ENCODE results near the gene PPP1R3F. TPM values are rescaled to one million over a fixed set of nuclear protein-coding genes. Genes with fewer than 3 reads are reported as not detected.
"Not testable (repeated sequence)": the region's sequence is repeated elsewhere in the genome, so short reads cannot be mapped to it uniquely, and the experiment has no call there.

The PPP1R3F gene
- total and polyA plus RNA-seq, 2 donors (not counting 1 experiment from before 2014, with no cell fraction given), result 3.7 to 10.2 TPM

- H3K4me2 ChIP-seq (replicated peaks; ENCODE audit: low read depth, low read length, poor library complexity, severe bottlenecking); H3K4me3 Mint-ChIP-seq; H3K27me3 Mint-ChIP-seq; H2AFZ ChIP-seq (ENCODE audit: insufficient read depth, low read depth, low read length, poor library complexity, severe bottlenecking); intact Hi-C loops (cut with micrococcal nuclease); DNase-seq; H3K9me3 ChIP-seq (ENCODE audit: control extremely low read depth in 1 of 3, control insufficient read depth in 2 of 3, insufficient read depth in 1 of 3, low read length in 2 of 3); H3K27ac Mint-ChIP-seq; H3K4me1 ChIP-seq (ENCODE audit: control insufficient read depth in 2 of 2, insufficient read depth in 2 of 2, low read length in 2 of 2); H3K9ac ChIP-seq (ENCODE audit: low read length); H3K9me3 Mint-ChIP-seq (ENCODE audit: insufficient read depth); H3K4me1 Mint-ChIP-seq; CTCF ChIA-PET; H3K36me3 ChIP-seq (replicated peaks in 1 of 2; ENCODE audit: control extremely low read depth in 1 of 2, control insufficient read depth in 1 of 2, extremely low read depth in 1 of 2, insufficient read depth in 2 of 2, low read length in 1 of 2); H3K4me3 ChIP-seq (ENCODE audit: control extremely low read depth in 1 of 5, extremely low read depth in 1 of 5, insufficient read depth in 1 of 5, low read depth in 2 of 5, low read length in 4 of 5); POLR2A ChIA-PET; H3K27ac ChIP-seq (ENCODE audit: low read length in 2 of 2); H3K79me2 ChIP-seq (ENCODE audit: control insufficient read depth, insufficient read depth, low read length); H3K27me3 ChIP-seq (replicated peaks in 1 of 4; ENCODE audit: control extremely low read depth in 1 of 4, control insufficient read depth in 3 of 4, insufficient read depth in 4 of 4, low read length in 3 of 4); H4K20me1 ChIP-seq (ENCODE audit: control insufficient read depth, insufficient read depth, low read length, poor library complexity, severe bottlenecking); ATAC-seq (ENCODE audit: low read depth): not testable (repeated sequence)
- WGBS (ENCODE audit: insufficient coverage), result no CpG with 5 or more reads among the region's 7 CpGs
Measured at GRCh38 chrX:49323735-49324134, 54.1 kb downstream of the PPP1R3F start.

- H3K36me3 ChIP-seq (replicated peaks in 1 of 2; ENCODE audit: control extremely low read depth in 1 of 2, control insufficient read depth in 1 of 2, extremely low read depth in 1 of 2, insufficient read depth in 2 of 2, low read length in 1 of 2); DNase-seq; H3K79me2 ChIP-seq (ENCODE audit: control insufficient read depth, insufficient read depth, low read length); POLR2A ChIA-PET; H3K27ac ChIP-seq (ENCODE audit: low read length in 2 of 2); ATAC-seq (ENCODE audit: low read depth); H3K4me3 Mint-ChIP-seq; H3K27me3 ChIP-seq (replicated peaks in 1 of 4; ENCODE audit: control extremely low read depth in 1 of 4, control insufficient read depth in 3 of 4, insufficient read depth in 4 of 4, low read length in 3 of 4); H3K4me2 ChIP-seq (replicated peaks; ENCODE audit: low read depth, low read length, poor library complexity, severe bottlenecking); H3K4me1 Mint-ChIP-seq; H3K9me3 Mint-ChIP-seq (ENCODE audit: insufficient read depth); H4K20me1 ChIP-seq (ENCODE audit: control insufficient read depth, insufficient read depth, low read length, poor library complexity, severe bottlenecking); H2AFZ ChIP-seq (ENCODE audit: insufficient read depth, low read depth, low read length, poor library complexity, severe bottlenecking); H3K27me3 Mint-ChIP-seq; H3K9ac ChIP-seq (ENCODE audit: low read length); H3K4me1 ChIP-seq (ENCODE audit: control insufficient read depth in 2 of 2, insufficient read depth in 2 of 2, low read length in 2 of 2); H3K4me3 ChIP-seq (ENCODE audit: control extremely low read depth in 1 of 5, extremely low read depth in 1 of 5, insufficient read depth in 1 of 5, low read depth in 2 of 5, low read length in 4 of 5); CTCF ChIA-PET; H3K27ac Mint-ChIP-seq; H3K9me3 ChIP-seq (ENCODE audit: control extremely low read depth in 1 of 3, control insufficient read depth in 2 of 3, insufficient read depth in 1 of 3, low read length in 2 of 3); intact Hi-C loops (cut with micrococcal nuclease): not testable (repeated sequence)
- WGBS (ENCODE audit: insufficient coverage), result no CpG with 5 or more reads among the region's 11 CpGs
Measured at GRCh38 chrX:49330421-49330820, 60.8 kb downstream of the PPP1R3F start.

- H3K36me3 ChIP-seq (replicated peaks in 1 of 2; ENCODE audit: control extremely low read depth in 1 of 2, control insufficient read depth in 1 of 2, extremely low read depth in 1 of 2, insufficient read depth in 2 of 2, low read length in 1 of 2); DNase-seq; H3K9me3 Mint-ChIP-seq (ENCODE audit: insufficient read depth); H3K79me2 ChIP-seq (ENCODE audit: control insufficient read depth, insufficient read depth, low read length); H3K27ac ChIP-seq (ENCODE audit: low read length in 2 of 2); intact Hi-C loops (cut with micrococcal nuclease); H3K9me3 ChIP-seq (ENCODE audit: control extremely low read depth in 1 of 3, control insufficient read depth in 2 of 3, insufficient read depth in 1 of 3, low read length in 2 of 3); H3K27me3 Mint-ChIP-seq; ATAC-seq (ENCODE audit: low read depth); H2AFZ ChIP-seq (ENCODE audit: insufficient read depth, low read depth, low read length, poor library complexity, severe bottlenecking); H3K9ac ChIP-seq (ENCODE audit: low read length); H3K27me3 ChIP-seq (replicated peaks in 1 of 4; ENCODE audit: control extremely low read depth in 1 of 4, control insufficient read depth in 3 of 4, insufficient read depth in 4 of 4, low read length in 3 of 4); H3K4me1 ChIP-seq (ENCODE audit: control insufficient read depth in 2 of 2, insufficient read depth in 2 of 2, low read length in 2 of 2); H4K20me1 ChIP-seq (ENCODE audit: control insufficient read depth, insufficient read depth, low read length, poor library complexity, severe bottlenecking); CTCF ChIA-PET; H3K4me3 Mint-ChIP-seq; H3K27ac Mint-ChIP-seq; H3K4me3 ChIP-seq (ENCODE audit: control extremely low read depth in 1 of 5, extremely low read depth in 1 of 5, insufficient read depth in 1 of 5, low read depth in 2 of 5, low read length in 4 of 5); H3K4me1 Mint-ChIP-seq; POLR2A ChIA-PET; H3K4me2 ChIP-seq (replicated peaks; ENCODE audit: low read depth, low read length, poor library complexity, severe bottlenecking): not testable (repeated sequence)
- WGBS (ENCODE audit: insufficient coverage), result no CpG with 5 or more reads among the region's 16 CpGs
Measured at GRCh38 chrX:49331282-49331681, 61.7 kb downstream of the PPP1R3F start, which contains the start of gene GAGE13. Gene GAGE13 (plus strand): TSS chrX:49331582. CDS start chrX:49332738, 1,156 bp downstream.

DNA sequence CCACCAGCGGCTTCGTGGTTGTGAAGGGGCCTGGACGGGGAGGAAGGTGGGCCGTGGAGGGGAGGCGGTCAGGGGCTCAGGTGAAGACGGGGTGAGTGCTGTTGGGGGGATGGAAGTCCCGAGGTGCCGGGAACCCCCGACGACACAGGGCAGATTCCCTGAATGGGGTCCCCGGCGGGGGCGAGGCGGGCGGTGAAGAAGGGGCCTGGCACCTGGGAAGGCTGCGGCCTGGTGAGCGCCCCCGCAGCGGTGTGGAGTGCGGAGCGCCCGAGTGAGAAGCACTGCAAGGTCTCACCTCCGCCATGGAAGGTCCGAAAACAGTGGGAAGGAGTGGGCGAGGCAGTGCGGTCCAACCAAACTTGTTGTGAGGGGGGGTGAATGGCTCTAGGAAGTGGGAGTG, 62.2 kb downstream of the PPP1R3F start:
- H3K4me3 Mint-ChIP-seq; H3K4me1 Mint-ChIP-seq; H3K36me3 ChIP-seq (replicated peaks in 1 of 2; ENCODE audit: control extremely low read depth in 1 of 2, control insufficient read depth in 1 of 2, extremely low read depth in 1 of 2, insufficient read depth in 2 of 2, low read length in 1 of 2); H3K4me2 ChIP-seq (replicated peaks; ENCODE audit: low read depth, low read length, poor library complexity, severe bottlenecking); ATAC-seq (ENCODE audit: low read depth); H3K9ac ChIP-seq (ENCODE audit: low read length); H4K20me1 ChIP-seq (ENCODE audit: control insufficient read depth, insufficient read depth, low read length, poor library complexity, severe bottlenecking); POLR2A ChIA-PET; H3K4me3 ChIP-seq (ENCODE audit: control extremely low read depth in 1 of 5, extremely low read depth in 1 of 5, insufficient read depth in 1 of 5, low read depth in 2 of 5, low read length in 4 of 5); H3K79me2 ChIP-seq (ENCODE audit: control insufficient read depth, insufficient read depth, low read length); H3K9me3 ChIP-seq (ENCODE audit: control extremely low read depth in 1 of 3, control insufficient read depth in 2 of 3, insufficient read depth in 1 of 3, low read length in 2 of 3); H3K27ac ChIP-seq (ENCODE audit: low read length in 2 of 2); H2AFZ ChIP-seq (ENCODE audit: insufficient read depth, low read depth, low read length, poor library complexity, severe bottlenecking); H3K4me1 ChIP-seq (ENCODE audit: control insufficient read depth in 2 of 2, insufficient read depth in 2 of 2, low read length in 2 of 2); DNase-seq; H3K27me3 Mint-ChIP-seq; H3K9me3 Mint-ChIP-seq (ENCODE audit: insufficient read depth); H3K27ac Mint-ChIP-seq; CTCF ChIA-PET; intact Hi-C loops (cut with micrococcal nuclease); H3K27me3 ChIP-seq (replicated peaks in 1 of 4; ENCODE audit: control extremely low read depth in 1 of 4, control insufficient read depth in 3 of 4, insufficient read depth in 4 of 4, low read length in 3 of 4): not testable (repeated sequence)
- WGBS (ENCODE audit: insufficient coverage), result no CpG with 5 or more reads among the region's 26 CpGs

All from B cell (primary cell).